ENCODE results near the gene ISG20L2.

GRCh38 chr1:156756355-156756754 is 27.8 kb upstream of the ISG20L2 start:
- TF ChIP-seq CTCF (IDR thresholded peaks at IDR 0.05) (no peak), POLR2A (IDR thresholded peaks at IDR 0.05) (no peak)
